Esophagus muscularis mucosa (tissue), 4 donors: ENCODE results near the gene DNAJB13. TPM values are rescaled to one million over a fixed set of nuclear protein-coding genes. Genes with fewer than 3 reads are reported as not detected.

Experiments
- DNase-seq: peaks from one replicate; pipeline ENCODE4 v3.0.0-alpha.2; 2017; ENCODE audit errors: extremely low spot score
- H3K27ac ChIP-seq, 4 donors: fragments of 200-600 bp; sonication (generic); replicated peaks in 1 of 4; 1 replicate in 3 of 4; 2 replicates in 1 of 4; pipeline ENCODE4 v1.5.1; 2016 to 2019; ENCODE audit warnings: mild to moderate bottlenecking in 1 of 4
- H3K27me3 ChIP-seq, 4 donors: fragments of 200-600 bp; sonication (generic); one replicate each; pipeline versions ENCODE4 v1.5.1 to v1.6.0; 2016 to 2019
- H3K36me3 ChIP-seq, 4 donors: fragments of 200-600 bp; sonication (generic); one replicate each; pipeline ENCODE4 v1.5.1; 2016 to 2019
- H3K4me1 ChIP-seq, 4 donors: fragments of 200-600 bp; sonication (generic); one replicate each; pipeline ENCODE4 v1.5.1; 2016 to 2019
- H3K4me3 ChIP-seq, 4 donors: fragments of 200-600 bp; sonication (generic); 1 replicate in 2 of 4; 2 replicates in 2 of 4; pipeline ENCODE4 v1.5.1; 2016 to 2019; ENCODE audit warnings: mild to moderate bottlenecking in 4 of 4, moderate library complexity in 1 of 4
- H3K9me3 ChIP-seq, 4 donors: fragments of 200-600 bp; sonication (generic); 1 replicate in 3 of 4; 2 replicates in 1 of 4; pipeline ENCODE4 v1.5.1; 2016 to 2019
- CTCF ChIP-seq, 3 experiments: fragments of 200-600 bp in 2 of 3; fragments of 450-650 bp in 1 of 3; sonication (generic) in 2 of 3; IDR thresholded peaks; one replicate each; pipeline ENCODE4 v1.5.1; 2017 to 2019; ENCODE audit warnings: antibody characterized with exemption in 3 of 3, mild to moderate bottlenecking in 2 of 3, moderate library complexity in 1 of 3
- EP300 ChIP-seq: sonication (generic); formaldehyde crosslinking; IDR thresholded peaks from one replicate; pipeline ENCODE4 v1.6.1; 2017; ENCODE audit warnings: antibody characterized with exemption
- POLR2A ChIP-seq: fragments of 450-650 bp; IDR thresholded peaks from one replicate; pipeline ENCODE4 v1.6.1; 2017; ENCODE audit warnings: antibody characterized with exemption, moderate library complexity, mild to moderate bottlenecking, low read depth
- POLR2AphosphoS5 ChIP-seq, 2 donors: sonication (generic); formaldehyde crosslinking; IDR thresholded peaks; one replicate each; pipeline ENCODE4 v1.6.1; 2017; ENCODE audit warnings: antibody characterized with exemption in 2 of 2
- WGBS: methylation state at CpG from one replicate; pipeline ENCODE4 v1.1.5; 2018; 5-methylcytosine and 5-hydroxymethylcytosine counted together
- intact Hi-C: fragments of 100-400 bp; cut with DNase I; formaldehyde crosslinking; loops from one replicate; pipeline ENCODE4 v1.15.1; 2023
- total RNA-seq, 4 donors: library from RNA; depleted of rRNA; stranded (reverse); fragments of >200 nt; gene quantifications; one replicate each; pipeline versions ENCODE4 v1.1.0 to v1.2.1, GENCODE V29; 2016

Gene DNAJB13
- not detected for total RNA-seq

GRCh38 chr11:73950869-73951710 is at the start of gene DNAJB13:
DNAJB13 (plus strand) TSS chr11:73951026; CDS start chr11:73951070, 44 bp downstream.
- Histone ChIP-seq H3K27ac (no peak within 1 kb of the TSS), H3K4me3 (no peak within 1 kb of the TSS), H3K27me3 (peaks cover 0 to 3% (median 0%) of the 10 kb centered on the region in 4 donors), H3K4me1 (no peaks in the 10 kb centered on the region), H3K36me3 (no peaks in the 10 kb centered on the region), H3K9me3 (no peaks in the 10 kb centered on the region)
- DNase-seq = no peak
- intact Hi-C loops = no loop called here
- whole genome bisulfite sequencing = 91% methylated on average over 9 of the region's 12 CpGs
- TF ChIP-seq POLR2AphosphoS5 (IDR thresholded peaks at IDR 0.05) = no peak
- no peak for TF ChIP-seq CTCF (IDR thresholded peaks at IDR 0.05)
- TF ChIP-seq EP300 = no peak
- TF ChIP-seq POLR2A = no peak

- Histone ChIP-seq H3K27ac (no peak overlapping the region), H3K36me3 (peaks cover 16 to 71% (median 41%) of the 10 kb centered on the region in 4 donors), H3K4me1 (no peaks in the 10 kb centered on the region), H3K9me3 (no peaks in the 10 kb centered on the region), H3K27me3 (no peaks in the 10 kb centered on the region), H3K4me3 (no peak overlapping the region)
- WGBS = 100% methylated on average over 1 of the region's 1 CpG
- intact Hi-C loops = no loop called here
- DNase-seq = no peak
- TF ChIP-seq CTCF (IDR thresholded peaks at IDR 0.05) (no peak), POLR2AphosphoS5 (IDR thresholded peaks at IDR 0.05) (no peak), EP300 (no peak), POLR2A (no peak)
Measured at GRCh38 chr11:73902303-73902702, 48.5 kb upstream of the DNAJB13 start.

- TF ChIP-seq POLR2A (no peak), EP300 (no peak), POLR2AphosphoS5 (IDR thresholded peaks at IDR 0.05) (no peak)
- intact Hi-C loops = no loop called here
- DNase-seq = no peak
- H3K27me3 ChIP-seq = no peaks in the 10 kb centered on the region
- WGBS = 88% methylated on average over 4 of the region's 4 CpGs
- peaks cover 19 to 75% (median 48%) of the 10 kb centered on the region in 4 donors for H3K36me3 ChIP-seq
- no peak overlapping the region for H3K27ac ChIP-seq
- no peaks in the 10 kb centered on the region for H3K4me1 ChIP-seq
- no peaks in the 10 kb centered on the region for H3K9me3 ChIP-seq
- no peak overlapping the region for H3K4me3 ChIP-seq
Measured at GRCh38 chr11:73907191-73907590, 43.6 kb upstream of the DNAJB13 start.

- Histone ChIP-seq H3K36me3 (peaks cover 34 to 89% (median 76%) of the 10 kb centered on the region in 4 donors), H3K27me3 (no peaks in the 10 kb centered on the region), H3K9me3 (no peaks in the 10 kb centered on the region), H3K4me1 (no peaks in the 10 kb centered on the region), H3K27ac (no peak overlapping the region), H3K4me3 (no peak overlapping the region)
- no peak for DNase-seq
- intact Hi-C loops = no loop called here
- TF ChIP-seq EP300 (no peak), POLR2AphosphoS5 (IDR thresholded peaks at IDR 0.05) (no peak), CTCF (IDR thresholded peaks at IDR 0.05) (no peak), POLR2A (no peak)
- WGBS = 96% methylated on average over 2 of the region's 2 CpGs
Measured at GRCh38 chr11:73912026-73912425, 38.8 kb upstream of the DNAJB13 start.

- TF ChIP-seq EP300 (no peak), POLR2AphosphoS5 (IDR thresholded peaks at IDR 0.05) (no peak), CTCF (IDR thresholded peaks at IDR 0.05) (no peak), POLR2A (no peak)
- no peak overlapping the region for H3K4me3 ChIP-seq
- no peaks in the 10 kb centered on the region for H3K9me3 ChIP-seq
- no peak for DNase-seq
- H3K36me3 ChIP-seq = peaks cover 42 to 97% (median 87%) of the 10 kb centered on the region in 4 donors
- intact Hi-C loops = no loop called here
- H3K27ac ChIP-seq = no peak overlapping the region
- no peaks in the 10 kb centered on the region for H3K4me1 ChIP-seq
- no peaks in the 10 kb centered on the region for H3K27me3 ChIP-seq
Measured at GRCh38 chr11:73913472-73913871, 37.4 kb upstream of the DNAJB13 start.
